AG08396 (cell line): ENCODE data around the gene DNAAF6.
"Not testable (repeated sequence)": the region's sequence is repeated elsewhere in the genome, so short reads cannot be mapped to it uniquely, and the experiment has no call there.

Source experiments
- DNase-seq: peaks from one replicate; pipeline ENCODE4 v3.0.0; 2012; ENCODE audit warnings: low spot score, mixed read lengths

DNAAF6 gene

GRCh38 chrX:107205770-107206696, at the start of gene DNAAF6, which contains the start of gene NUP62CL:
TSS of gene DNAAF6 (plus strand) at chrX:107206611. CDS start at chrX:107212876, 6,265 bp downstream.
TSS of gene NUP62CL (minus strand) at chrX:107206433. CDS start at chrX:107175146, 31,287 bp downstream.
- DNase-seq = peak; percentile 9

GRCh38 chrX:107157618-107158017, 48.8 kb upstream of the DNAAF6 start:
- not testable (repeated sequence) for DNase-seq

- no peak for DNase-seq
Observed at GRCh38 chrX:107167163-107167921, 39.1 kb upstream of the DNAAF6 start.

GRCh38 chrX:107168257-107168656, 38.2 kb upstream of the DNAAF6 start:
- no peak for DNase-seq

- no peak for DNase-seq
Observed at GRCh38 chrX:107168712-107169111, 37.7 kb upstream of the DNAAF6 start.

- no peak for DNase-seq
Observed at GRCh38 chrX:107171369-107172102, 34.9 kb upstream of the DNAAF6 start.

GRCh38 chrX:107197319-107197718, 9.1 kb upstream of the DNAAF6 start:
- no peak for DNase-seq

- not testable (repeated sequence) for DNase-seq
Observed at GRCh38 chrX:107198074-107198473, 8.3 kb upstream of the DNAAF6 start.

GRCh38 chrX:107199491-107199890, 6.9 kb upstream of the DNAAF6 start:
- DNase-seq = no peak

- DNase-seq = no peak
Observed at GRCh38 chrX:107204068-107204605, 2.3 kb upstream of the DNAAF6 start.

GRCh38 chrX:107206697-107207065, 270 bp downstream of the DNAAF6 start:
- no peak for DNase-seq

GRCh38 chrX:107207089-107207488, 678 bp downstream of the DNAAF6 start:
- no peak for DNase-seq

- no peak for DNase-seq
Observed at GRCh38 chrX:107207943-107208342, 1.5 kb downstream of the DNAAF6 start.

GRCh38 chrX:107213477-107213876, 7.1 kb downstream of the DNAAF6 start:
- no peak for DNase-seq

- DNase-seq = no peak
Observed at GRCh38 chrX:107226757-107227156, 20.3 kb downstream of the DNAAF6 start.

GRCh38 chrX:107227780-107228485, 21.5 kb downstream of the DNAAF6 start:
- DNase-seq = no peak

- no peak for DNase-seq
Observed at GRCh38 chrX:107228486-107228819, 22.0 kb downstream of the DNAAF6 start.

GRCh38 chrX:107272431-107272921, 66.1 kb downstream of the DNAAF6 start:
- no peak for DNase-seq

GRCh38 chrX:107273795-107274194, 67.4 kb downstream of the DNAAF6 start:
- DNase-seq = no peak

GRCh38 chrX:107288676-107289075, 82.3 kb downstream of the DNAAF6 start:
- no peak for DNase-seq

- DNase-seq = no peak
Observed at GRCh38 chrX:107290019-107290418, 83.6 kb downstream of the DNAAF6 start.
